IPS DF 6.9 (cell line): ENCODE results near the gene NGRN.
"Not testable (repeated sequence)": the region's sequence is repeated elsewhere in the genome, so short reads cannot be mapped to it uniquely, and the experiment has no call there.

Experiments
- DNase-seq: peaks from one replicate; pipeline ENCODE4 v3.0.0-alpha.2; 2013; ENCODE audit warnings: low read depth, low spot score
- H3K27ac ChIP-seq: one replicate; pipeline ENCODE4 v1.5.1; 2013; ENCODE audit warnings: low read length, control low read depth
- H3K27me3 ChIP-seq: 2 replicates; pipeline ENCODE4 v1.6.1; 2013; ENCODE audit warnings: mild to moderate bottlenecking, low read length; ENCODE audit not compliant: control insufficient read depth, insufficient read depth
- H3K36me3 ChIP-seq: 2 replicates; pipeline ENCODE4 v1.6.1; 2013; ENCODE audit warnings: low read length; ENCODE audit not compliant: control insufficient read depth, insufficient read depth
- H3K4me1 ChIP-seq: 2 replicates; pipeline ENCODE4 v1.6.1; 2013; ENCODE audit warnings: low read length; ENCODE audit not compliant: control insufficient read depth, insufficient read depth
- H3K4me3 ChIP-seq: 2 replicates; pipeline ENCODE4 v1.5.1; 2013; ENCODE audit warnings: mild to moderate bottlenecking, low read length
- H3K9me3 ChIP-seq: 2 replicates; pipeline ENCODE4 v1.6.1; 2013; ENCODE audit warnings: low read length, inconsistent platforms; ENCODE audit not compliant: control insufficient read depth, insufficient read depth
- WGBS: extraction: QIAGEN DNeasy Blood & Tissue Kit; methylation state at CpG from one replicate; pipeline ENCODE4 v1.1.7; 2013; ENCODE audit warnings: mixed read lengths, missing lambda C conversion rate; ENCODE audit not compliant: insufficient read length, insufficient coverage; 5-methylcytosine and 5-hydroxymethylcytosine counted together

The NGRN gene

GRCh38 chr15:90300988-90301706, 35.7 kb downstream of the NGRN start:
- no peaks in the 10 kb centered on the region for H3K27me3 ChIP-seq
- no peak overlapping the region for H3K27ac ChIP-seq
- H3K4me3 ChIP-seq: no peak overlapping the region

GRCh38 chr15:90301707-90302300, 36.3 kb downstream of the NGRN start:
- H3K4me1 ChIP-seq: peaks cover 3% of the 10 kb centered on the region
- no CpG with 5 or more reads among the region's 8 CpGs for WGBS
- DNase-seq: no peak
- no peaks in the 10 kb centered on the region for H3K9me3 ChIP-seq
- H3K27me3 ChIP-seq: no peaks in the 10 kb centered on the region
- H3K27ac ChIP-seq: no peak overlapping the region
- H3K4me3 ChIP-seq: no peak overlapping the region
- no peaks in the 10 kb centered on the region for H3K36me3 ChIP-seq

More at GRCh38 chr15:90300988-90301706, 35.7 kb downstream of the NGRN start:
- H3K4me1 ChIP-seq: peaks cover 3% of the 10 kb centered on the region
- WGBS: no CpG with 5 or more reads among the region's 21 CpGs
- peak; percentile 88 for DNase-seq
- H3K9me3 ChIP-seq: no peaks in the 10 kb centered on the region
- H3K36me3 ChIP-seq: no peaks in the 10 kb centered on the region

GRCh38 chr15:90305355-90305754, 39.9 kb downstream of the NGRN start:
- not testable (repeated sequence) for H3K4me3 ChIP-seq, H3K9me3 ChIP-seq, H3K36me3 ChIP-seq, DNase-seq, H3K4me1 ChIP-seq, H3K27ac ChIP-seq, H3K27me3 ChIP-seq
- no CpG with 5 or more reads among the region's 14 CpGs for WGBS

- H3K4me3 ChIP-seq: no peak overlapping the region
- DNase-seq: no peak
- no peaks in the 10 kb centered on the region for H3K9me3 ChIP-seq
- H3K36me3 ChIP-seq: no peaks in the 10 kb centered on the region
- peaks cover 3% of the 10 kb centered on the region for H3K4me1 ChIP-seq
- H3K27ac ChIP-seq: no peak overlapping the region
- WGBS: no CpG with 5 or more reads among the region's 3 CpGs
- no peaks in the 10 kb centered on the region for H3K27me3 ChIP-seq
Measured at GRCh38 chr15:90305932-90306331, 40.5 kb downstream of the NGRN start.

- no peaks in the 10 kb centered on the region for H3K27me3 ChIP-seq
- no peaks in the 10 kb centered on the region for H3K9me3 ChIP-seq
- WGBS: no CpG with 5 or more reads among the region's 6 CpGs
- DNase-seq: no peak
- H3K4me1 ChIP-seq: no peaks in the 10 kb centered on the region
- no peak overlapping the region for H3K27ac ChIP-seq
- no peaks in the 10 kb centered on the region for H3K36me3 ChIP-seq
- no peak overlapping the region for H3K4me3 ChIP-seq
Measured at GRCh38 chr15:90306560-90306959, 41.1 kb downstream of the NGRN start.

- WGBS: no CpG with 5 or more reads among the region's 2 CpGs
- Histone ChIP-seq H3K27ac (no peak overlapping the region), H3K36me3 (no peaks in the 10 kb centered on the region), H3K27me3 (no peaks in the 10 kb centered on the region), H3K4me1 (no peaks in the 10 kb centered on the region), H3K4me3 (no peak overlapping the region), H3K9me3 (no peaks in the 10 kb centered on the region)
- DNase-seq: no peak
Measured at GRCh38 chr15:90307661-90308060, 42.2 kb downstream of the NGRN start.

- no CpG with 5 or more reads among the region's 4 CpGs for WGBS
- Histone ChIP-seq H3K27ac (no peak overlapping the region), H3K4me3 (no peak overlapping the region), H3K9me3 (no peaks in the 10 kb centered on the region), H3K27me3 (no peaks in the 10 kb centered on the region), H3K36me3 (no peaks in the 10 kb centered on the region), H3K4me1 (no peaks in the 10 kb centered on the region)
- DNase-seq: no peak
Measured at GRCh38 chr15:90309020-90309419, 43.5 kb downstream of the NGRN start.

- Histone ChIP-seq H3K36me3 (no peaks in the 10 kb centered on the region), H3K4me1 (no peaks in the 10 kb centered on the region), H3K27me3 (no peaks in the 10 kb centered on the region), H3K9me3 (no peaks in the 10 kb centered on the region), H3K4me3 (no peak overlapping the region), H3K27ac (no peak overlapping the region)
- DNase-seq: no peak
- WGBS: no CpG with 5 or more reads among the region's 5 CpGs
Measured at GRCh38 chr15:90315278-90315982, 50.0 kb downstream of the NGRN start.

- H3K27me3 ChIP-seq: no peaks in the 10 kb centered on the region
- H3K4me1 ChIP-seq: no peaks in the 10 kb centered on the region
- H3K27ac ChIP-seq: no peak overlapping the region
- no peaks in the 10 kb centered on the region for H3K9me3 ChIP-seq
- no peak for DNase-seq
- no peaks in the 10 kb centered on the region for H3K36me3 ChIP-seq
- no peak overlapping the region for H3K4me3 ChIP-seq
- WGBS: no CpG with 5 or more reads among the region's 4 CpGs
Measured at GRCh38 chr15:90316139-90316538, 50.7 kb downstream of the NGRN start.

- Histone ChIP-seq H3K36me3 (no peaks in the 10 kb centered on the region), H3K27me3 (no peaks in the 10 kb centered on the region), H3K27ac (no peak overlapping the region), H3K9me3 (no peaks in the 10 kb centered on the region), H3K4me3 (no peak overlapping the region), H3K4me1 (no peaks in the 10 kb centered on the region)
- no peak for DNase-seq
- WGBS: no CpG with 5 or more reads among the region's 4 CpGs
Measured at GRCh38 chr15:90318591-90318990, 53.1 kb downstream of the NGRN start.
